HepG2 (cell line): ENCODE results near the gene AKAP8L. TPM values are rescaled to one million over a fixed set of nuclear protein-coding genes. Genes with fewer than 3 reads are reported as not detected.

ENCODE experiments used
- CENPT ChIP-seq: sonication (generic); formaldehyde crosslinking; IDR thresholded peaks from 2 replicates; pipeline ENCODE4 v1.8.0; 2022; ENCODE audit warnings: low read depth, mild to moderate bottlenecking, moderate library complexity, missing genetic modification reagents
- ERF ChIP-seq: IDR thresholded peaks from 2 replicates; pipeline ENCODE4 v1.6.1; 2018; ENCODE audit warnings: missing biosample characterization, missing genetic modification reagents
- HMGXB3 ChIP-seq: sonication (generic); formaldehyde crosslinking; IDR thresholded peaks from 2 replicates; pipeline ENCODE4 v1.4.0; 2020; ENCODE audit warnings: missing genetic modification reagents, borderline replicate concordance
- HMGXB4 ChIP-seq, 2 experiments: sonication (generic) in 1 of 2; formaldehyde crosslinking in 1 of 2; IDR thresholded peaks; 2 replicates each; pipeline versions ENCODE4 v1.4.0 to v1.6.1; 2018 to 2020; ENCODE audit warnings: missing genetic modification reagents in 2 of 2, borderline replicate concordance in 1 of 2, low read depth in 1 of 2, mild to moderate bottlenecking in 1 of 2, missing biosample characterization in 1 of 2
- IRF2 ChIP-seq: IDR thresholded peaks from 2 replicates; pipeline ENCODE4 v1.6.1; 2018; ENCODE audit warnings: missing genetic modification reagents, missing compliant biosample characterization
- ISL2 ChIP-seq: sonication (generic); formaldehyde crosslinking; IDR thresholded peaks from 2 replicates; pipeline ENCODE4 v1.5.0; 2020; ENCODE audit warnings: missing genetic modification reagents
- KDM5A ChIP-seq: fragments of 200-600 bp; sonication (generic); IDR thresholded peaks from 2 replicates; pipeline ENCODE4 v1.7.0; 2018; ENCODE audit warnings: antibody characterized with exemption, mild to moderate bottlenecking, low read length, borderline replicate concordance
- KDM5B ChIP-seq: sonication (generic); formaldehyde crosslinking; IDR thresholded peaks from 2 replicates; pipeline ENCODE4 v1.4.0; 2020; ENCODE audit warnings: missing genetic modification reagents, mild to moderate bottlenecking, borderline replicate concordance
- KLF11 ChIP-seq: IDR thresholded peaks from 2 replicates; pipeline ENCODE4 v1.6.1; 2016; ENCODE audit warnings: missing compliant biosample characterization
- KMT2B ChIP-seq: IDR thresholded peaks from 2 replicates; pipeline ENCODE4 v1.6.1; 2016; ENCODE audit warnings: missing genetic modification reagents, missing compliant biosample characterization
- RBFOX2 ChIP-seq: fragments of 200-400 bp; formaldehyde crosslinking; IDR thresholded peaks from 2 replicates; pipeline ENCODE4 v1.6.1; 2017; ENCODE audit warnings: low read depth, mild to moderate bottlenecking, low read length
- REXO4 ChIP-seq: sonication (generic); formaldehyde crosslinking; IDR thresholded peaks from 2 replicates; pipeline ENCODE4 v1.8.0; 2022; ENCODE audit warnings: missing genetic modification reagents, mild to moderate bottlenecking, borderline replicate concordance
- SP5 ChIP-seq: IDR thresholded peaks from 2 replicates; pipeline ENCODE4 v1.6.1; 2016; ENCODE audit warnings: low read depth, borderline replicate concordance
- TGIF2 ChIP-seq: IDR thresholded peaks from 2 replicates; pipeline ENCODE4 v1.6.1; 2016; ENCODE audit warnings: control low read depth, missing compliant biosample characterization
- YEATS2 ChIP-seq: sonication (generic); formaldehyde crosslinking; IDR thresholded peaks from 2 replicates; pipeline ENCODE4 v1.4.0; 2020; ENCODE audit warnings: missing genetic modification reagents, borderline replicate concordance
- YEATS4 ChIP-seq: sonication (generic); formaldehyde crosslinking; IDR thresholded peaks from 2 replicates; pipeline ENCODE4 v1.4.0; 2020; ENCODE audit warnings: missing genetic modification reagents, borderline replicate concordance
- ZFP91 ChIP-seq: sonication (generic); formaldehyde crosslinking; IDR thresholded peaks from 2 replicates; pipeline ENCODE4 v1.9.0; 2022; ENCODE audit warnings: missing genetic modification reagents, mild to moderate bottlenecking, borderline replicate concordance
- ZNF605 ChIP-seq: sonication (generic); formaldehyde crosslinking; IDR thresholded peaks from 2 replicates; pipeline ENCODE4 v1.8.0; 2022; ENCODE audit warnings: mild to moderate bottlenecking, missing genetic modification reagents
- ZSCAN22 ChIP-seq: sonication (generic); formaldehyde crosslinking; IDR thresholded peaks from 2 replicates; pipeline ENCODE4 v1.4.0; 2020; ENCODE audit warnings: mild to moderate bottlenecking, missing genetic modification reagents
- polyA plus RNA-seq, 8 experiments: library from polyadenylated mRNA; depleted of rRNA in 3 of 8; stranded (reverse) in 7 of 8; unstranded in 1 of 8; fragments of >200 nt; fragmentation: Illumina TruSeq in 4 of 8; extraction: Trizol in 4 of 8; gene quantifications; 2 replicates each; pipeline versions ENCODE4 v1.2.1 to v1.2.3, GENCODE V29; 2011 to 2016; ENCODE audit warnings: low read depth in 4 of 8, missing spikeins in 1 of 8, mixed read lengths in 1 of 8; ENCODE audit not compliant: insufficient read depth in 1 of 8
- total RNA-seq, 5 experiments: library from RNA; depleted of rRNA; stranded (reverse); fragments of >200 nt; fragmentation: Illumina TruSeq; extraction: Trizol; gene quantifications; 2 replicates each; pipeline ENCODE4 v1.2.3, GENCODE V29; 2016; ENCODE audit warnings: low read depth in 1 of 5
- TF ChIP-seq, protein P1 (sequence below): sonication (generic); formaldehyde crosslinking; IDR thresholded peaks from 2 replicates; pipeline ENCODE4 v1.5.0; 2020; ENCODE audit warnings: missing genetic modification reagents

Gene AKAP8L
- total and polyA plus RNA-seq, 2 of the 13 experiments (the other 11 are each of a cell fraction or from before 2014, with no cell fraction given): 48.2 to 49.6 TPM

GRCh38 chr19:15332311-15332996 is 86.3 kb downstream of the AKAP8L start, which contains the start of gene BRD4 (continued):
- TF ChIP-seq ZNF605 (CRISPR knock-in tag): peak; percentile 48; the same call in 1 of the 2 replicates
- 0 out of 2 replicates have a peak, but pooled peaks have one; percentile 29 for TF ChIP-seq KDM5A
- no peak for TF ChIP-seq REXO4 (CRISPR knock-in tag)
- 0 out of 2 replicates have a peak, but pooled peaks have one; percentile 10 for TF ChIP-seq YEATS4 (CRISPR knock-in tag)
- no peak for TF ChIP-seq ISL2
- 0 out of 2 replicates have a peak, but pooled peaks have one; percentile 40 for TF ChIP-seq KLF11 (CRISPR knock-in tag)
- TF ChIP-seq IRF2 (CRISPR knock-in tag): 0 out of 2 replicates have a peak, but pooled peaks have one; percentile 17
- TF ChIP-seq HMGXB4 (CRISPR knock-in tag; IDR thresholded peaks at IDR 0.05; ENCODE audit: borderline replicate concordance in 1 of 2, low read depth in 1 of 2): no peak; a peak in 1 of 4 replicates
- TF ChIP-seq CENPT (CRISPR knock-in tag): 0 out of 2 replicates have a peak, but pooled peaks have one; percentile 20
- TF ChIP-seq KMT2B: peak; percentile 40; the same call in 1 of the 2 replicates
- TF ChIP-seq TGIF2: no peak
- TF ChIP-seq KDM5B: peak; percentile 10; the same call in 1 of the 2 replicates
- 0 out of 2 replicates have a peak, but pooled peaks have one; percentile 22 for TF ChIP-seq HMGXB3
- TF ChIP-seq, protein P1, sequence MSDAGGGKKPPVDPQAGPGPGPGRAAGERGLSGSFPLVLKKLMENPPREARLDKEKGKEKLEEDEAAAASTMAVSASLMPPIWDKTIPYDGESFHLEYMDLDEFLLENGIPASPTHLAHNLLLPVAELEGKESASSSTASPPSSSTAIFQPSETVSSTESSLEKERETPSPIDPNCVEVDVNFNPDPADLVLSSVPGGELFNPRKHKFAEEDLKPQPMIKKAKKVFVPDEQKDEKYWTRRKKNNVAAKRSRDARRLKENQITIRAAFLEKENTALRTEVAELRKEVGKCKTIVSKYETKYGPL: no peak
- TF ChIP-seq ZSCAN22 (CRISPR knock-in tag): peak; percentile 98
- TF ChIP-seq YEATS2 (CRISPR knock-in tag): peak; percentile 43; the same call in 1 of the 2 replicates
- peak; percentile 44; the same call in 1 of the 2 replicates for TF ChIP-seq ZFP91 (CRISPR knock-in tag)
- TF ChIP-seq RBFOX2: peak; percentile 20; the same call in 1 of the 2 replicates
- TF ChIP-seq ERF (CRISPR knock-in tag): 0 out of 2 replicates have a peak, but pooled peaks have one; percentile 39
- TF ChIP-seq SP5 (CRISPR knock-in tag): 0 out of 2 replicates have a peak, but pooled peaks have one; percentile 8
